ENCODE data around the gene CLCN6. TPM values are rescaled to one million over a fixed set of nuclear protein-coding genes. Genes with fewer than 3 reads are reported as not detected.
"Not testable (repeated sequence)": the region's sequence is repeated elsewhere in the genome, so short reads cannot be mapped to it uniquely, and the experiment has no call there.

Gene CLCN6
- total and polyA plus RNA-seq, 8 donors = 17.2 to 43.4 (median 20.7) TPM

GRCh38 chr1:11800391-11800755, 5.6 kb upstream of the CLCN6 start:
- intact Hi-C loops (cut with DNase I) = no loop called here
- DNase-seq = no peak
- ATAC-seq = no peak
- Histone ChIP-seq H3K36me3 (peaks cover 0 to 55% of the 10 kb centered on the region in 2 donors), H3K9me3 (no peaks in the 10 kb centered on the region), H3K27ac (no peak overlapping the region), H3K4me1 (peaks cover 13 to 72% of the 10 kb centered on the region in 2 donors), H3K4me3 (no peak overlapping the region), H3K27me3 (no peaks in the 10 kb centered on the region)
- TF ChIP-seq CTCF (IDR thresholded peaks at IDR 0.05) = no peak

GRCh38 chr1:11800756-11801433, 5.1 kb upstream of the CLCN6 start:
- no peak for ATAC-seq
- H3K27me3 ChIP-seq = no peaks in the 10 kb centered on the region
- H3K9me3 ChIP-seq = no peaks in the 10 kb centered on the region
- TF ChIP-seq CTCF (IDR thresholded peaks at IDR 0.05) = no peak
- H3K4me3 ChIP-seq = peak overlapping the region in 1 of 2 donors; percentile 90
- H3K4me1 ChIP-seq = peaks cover 13 to 71% of the 10 kb centered on the region in 2 donors
- intact Hi-C loops (cut with DNase I) = no loop called here
- no peak overlapping the region for H3K27ac ChIP-seq
- DNase-seq = no peak
- peaks cover 0 to 50% of the 10 kb centered on the region in 2 donors for H3K36me3 ChIP-seq

GRCh38 chr1:11802616-11802972, 3.4 kb upstream of the CLCN6 start:
- DNase-seq (no peak), ATAC-seq (no peak)
- no peaks in the 10 kb centered on the region for H3K9me3 ChIP-seq
- peak overlapping the region; percentile 45 to 90 for H3K4me3 ChIP-seq
- intact Hi-C loops (cut with DNase I) = no loop called here
- peak overlapping the region; percentile 95 to 99 for H3K27ac ChIP-seq
- peaks cover 0 to 38% of the 10 kb centered on the region in 2 donors for H3K36me3 ChIP-seq
- no peak for TF ChIP-seq CTCF (IDR thresholded peaks at IDR 0.05)
- H3K4me1 ChIP-seq = peaks cover 23 to 72% of the 10 kb centered on the region in 2 donors
- no peaks in the 10 kb centered on the region for H3K27me3 ChIP-seq

- no peak for TF ChIP-seq CTCF (IDR thresholded peaks at IDR 0.05)
- peak; percentile 85 to 96 (median 94) for DNase-seq
- Histone ChIP-seq H3K27me3 (no peaks in the 10 kb centered on the region), H3K4me3 (peak overlapping the region; percentile 45 to 90), H3K4me1 (peaks cover 26 to 73% of the 10 kb centered on the region in 2 donors), H3K27ac (peak overlapping the region; percentile 95 to 99), H3K36me3 (peaks cover 0 to 32% of the 10 kb centered on the region in 2 donors), H3K9me3 (no peaks in the 10 kb centered on the region)
- peak; percentile 64 for ATAC-seq
- intact Hi-C loops (cut with DNase I) = no loop called here
Measured at GRCh38 chr1:11802973-11803885, 2.8 kb upstream of the CLCN6 start.

- DNase-seq; H3K27me3 ChIP-seq; ATAC-seq; H3K9me3 ChIP-seq; intact Hi-C loops (cut with DNase I): not testable (repeated sequence)
- Histone ChIP-seq H3K27ac (peak overlapping the region; percentile 95 to 99), H3K4me1 (peaks cover 26 to 75% of the 10 kb centered on the region in 2 donors), H3K4me3 (peak overlapping the region; percentile 45 to 90), H3K36me3 (peaks cover 0 to 27% of the 10 kb centered on the region in 2 donors)
Measured at GRCh38 chr1:11803924-11804665, 1.9 kb upstream of the CLCN6 start.
